Measurements from ENCODE around the gene HSD17B12.

DNA sequence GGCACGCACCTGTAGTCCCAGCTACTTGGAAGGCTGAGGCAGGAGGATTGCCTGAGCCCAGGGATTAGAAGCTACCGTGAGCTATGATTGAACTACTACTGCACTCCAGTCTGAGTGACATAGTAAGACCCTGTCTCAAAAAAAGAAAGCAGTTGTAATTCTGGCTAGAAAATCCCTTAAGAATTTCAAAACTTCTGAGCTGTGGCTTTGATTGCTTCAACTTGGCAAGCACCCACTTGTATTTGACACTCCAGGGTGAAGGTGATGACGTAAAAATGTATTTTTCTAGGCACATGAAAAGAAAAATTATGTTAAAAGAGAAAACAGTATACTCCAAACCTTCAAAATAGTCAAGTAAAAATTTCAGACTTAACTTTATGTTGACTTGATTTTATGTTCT is 176.5 kb downstream of the HSD17B12 start:
- TF ChIP-seq, protein P1, sequence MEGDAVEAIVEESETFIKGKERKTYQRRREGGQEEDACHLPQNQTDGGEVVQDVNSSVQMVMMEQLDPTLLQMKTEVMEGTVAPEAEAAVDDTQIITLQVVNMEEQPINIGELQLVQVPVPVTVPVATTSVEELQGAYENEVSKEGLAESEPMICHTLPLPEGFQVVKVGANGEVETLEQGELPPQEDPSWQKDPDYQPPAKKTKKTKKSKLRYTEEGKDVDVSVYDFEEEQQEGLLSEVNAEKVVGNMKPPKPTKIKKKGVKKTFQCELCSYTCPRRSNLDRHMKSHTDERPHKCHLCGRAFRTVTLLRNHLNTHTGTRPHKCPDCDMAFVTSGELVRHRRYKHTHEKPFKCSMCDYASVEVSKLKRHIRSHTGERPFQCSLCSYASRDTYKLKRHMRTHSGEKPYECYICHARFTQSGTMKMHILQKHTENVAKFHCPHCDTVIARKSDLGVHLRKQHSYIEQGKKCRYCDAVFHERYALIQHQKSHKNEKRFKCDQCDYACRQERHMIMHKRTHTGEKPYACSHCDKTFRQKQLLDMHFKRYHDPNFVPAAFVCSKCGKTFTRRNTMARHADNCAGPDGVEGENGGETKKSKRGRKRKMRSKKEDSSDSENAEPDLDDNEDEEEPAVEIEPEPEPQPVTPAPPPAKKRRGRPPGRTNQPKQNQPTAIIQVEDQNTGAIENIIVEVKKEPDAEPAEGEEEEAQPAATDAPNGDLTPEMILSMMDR (conservative IDR thresholded peaks at IDR 0.05; ENCODE audit: low read length): no peak
- TF ChIP-seq EZH2phosphoT487 (IDR thresholded peaks at IDR 0.05; ENCODE audit: borderline replicate concordance, low read depth, low read length): no peak

Measured in OCI-LY7 (cell line).